ENCODE measurements around the gene KANSL1.

The KANSL1 gene

DNA sequence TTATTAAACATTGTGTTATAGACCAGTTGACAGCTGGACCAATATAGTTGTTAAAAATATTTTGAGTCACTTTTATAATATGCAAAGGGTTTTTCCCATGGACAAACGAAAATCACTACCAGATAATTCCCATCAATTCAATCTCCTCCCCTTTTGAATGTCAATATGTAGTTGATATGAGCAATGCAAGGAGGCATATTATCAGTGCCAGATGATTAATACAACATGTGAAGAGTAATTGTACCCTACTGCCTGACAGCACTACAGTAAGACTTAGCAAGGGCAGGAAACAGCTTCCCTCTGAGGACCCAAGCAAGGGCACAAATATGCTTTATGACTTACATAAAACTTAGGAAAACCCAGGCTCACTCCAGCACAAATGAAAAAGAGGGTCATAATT, 17.3 kb downstream of the KANSL1 start:
- TF ChIP-seq, protein P1, sequence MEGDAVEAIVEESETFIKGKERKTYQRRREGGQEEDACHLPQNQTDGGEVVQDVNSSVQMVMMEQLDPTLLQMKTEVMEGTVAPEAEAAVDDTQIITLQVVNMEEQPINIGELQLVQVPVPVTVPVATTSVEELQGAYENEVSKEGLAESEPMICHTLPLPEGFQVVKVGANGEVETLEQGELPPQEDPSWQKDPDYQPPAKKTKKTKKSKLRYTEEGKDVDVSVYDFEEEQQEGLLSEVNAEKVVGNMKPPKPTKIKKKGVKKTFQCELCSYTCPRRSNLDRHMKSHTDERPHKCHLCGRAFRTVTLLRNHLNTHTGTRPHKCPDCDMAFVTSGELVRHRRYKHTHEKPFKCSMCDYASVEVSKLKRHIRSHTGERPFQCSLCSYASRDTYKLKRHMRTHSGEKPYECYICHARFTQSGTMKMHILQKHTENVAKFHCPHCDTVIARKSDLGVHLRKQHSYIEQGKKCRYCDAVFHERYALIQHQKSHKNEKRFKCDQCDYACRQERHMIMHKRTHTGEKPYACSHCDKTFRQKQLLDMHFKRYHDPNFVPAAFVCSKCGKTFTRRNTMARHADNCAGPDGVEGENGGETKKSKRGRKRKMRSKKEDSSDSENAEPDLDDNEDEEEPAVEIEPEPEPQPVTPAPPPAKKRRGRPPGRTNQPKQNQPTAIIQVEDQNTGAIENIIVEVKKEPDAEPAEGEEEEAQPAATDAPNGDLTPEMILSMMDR (IDR thresholded peaks at IDR 0.05): no peak

DNA sequence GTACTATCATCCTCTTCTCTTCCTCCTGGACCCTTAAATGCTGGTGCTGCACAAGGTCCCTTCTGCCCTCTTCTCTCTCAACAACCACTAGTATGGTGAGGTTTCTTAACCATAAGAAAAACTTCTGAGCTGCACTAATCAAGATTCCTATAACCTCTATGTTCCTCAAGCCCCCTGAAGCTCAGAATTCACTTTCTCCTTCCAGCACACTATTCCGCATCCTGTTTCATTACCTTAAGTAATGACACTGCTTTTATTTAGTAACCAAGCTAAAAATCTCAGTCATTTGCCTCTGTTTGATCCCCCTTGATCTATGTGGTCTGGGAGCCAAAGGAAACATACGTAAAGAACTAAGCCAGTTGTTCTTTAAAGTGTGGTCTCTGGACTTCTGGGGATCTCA, 20.1 kb downstream of the KANSL1 start:
- TF ChIP-seq, protein P1 (IDR thresholded peaks at IDR 0.05): no peak

DNA sequence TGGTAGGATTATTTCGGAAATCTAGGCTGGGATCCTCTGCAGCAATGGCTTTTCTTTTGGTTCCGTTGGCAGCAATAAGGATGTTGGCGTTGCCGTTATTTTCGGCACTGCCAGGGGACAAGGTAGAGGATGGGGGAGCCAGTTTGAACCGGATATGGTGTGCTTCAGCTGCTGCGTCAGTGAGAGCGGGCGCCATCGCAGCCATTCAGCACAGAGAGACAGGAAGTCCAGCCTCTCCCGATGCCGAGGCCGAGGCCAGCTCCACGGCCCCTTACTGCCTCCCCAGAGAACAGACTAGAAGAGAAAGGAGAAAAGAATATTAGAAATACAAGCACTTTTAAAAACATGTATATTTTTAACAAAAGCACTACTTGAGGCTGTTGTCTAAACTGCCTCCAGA, 21.3 kb downstream of the KANSL1 start:
- TF ChIP-seq, protein P1 (IDR thresholded peaks at IDR 0.05): no peak

DNA sequence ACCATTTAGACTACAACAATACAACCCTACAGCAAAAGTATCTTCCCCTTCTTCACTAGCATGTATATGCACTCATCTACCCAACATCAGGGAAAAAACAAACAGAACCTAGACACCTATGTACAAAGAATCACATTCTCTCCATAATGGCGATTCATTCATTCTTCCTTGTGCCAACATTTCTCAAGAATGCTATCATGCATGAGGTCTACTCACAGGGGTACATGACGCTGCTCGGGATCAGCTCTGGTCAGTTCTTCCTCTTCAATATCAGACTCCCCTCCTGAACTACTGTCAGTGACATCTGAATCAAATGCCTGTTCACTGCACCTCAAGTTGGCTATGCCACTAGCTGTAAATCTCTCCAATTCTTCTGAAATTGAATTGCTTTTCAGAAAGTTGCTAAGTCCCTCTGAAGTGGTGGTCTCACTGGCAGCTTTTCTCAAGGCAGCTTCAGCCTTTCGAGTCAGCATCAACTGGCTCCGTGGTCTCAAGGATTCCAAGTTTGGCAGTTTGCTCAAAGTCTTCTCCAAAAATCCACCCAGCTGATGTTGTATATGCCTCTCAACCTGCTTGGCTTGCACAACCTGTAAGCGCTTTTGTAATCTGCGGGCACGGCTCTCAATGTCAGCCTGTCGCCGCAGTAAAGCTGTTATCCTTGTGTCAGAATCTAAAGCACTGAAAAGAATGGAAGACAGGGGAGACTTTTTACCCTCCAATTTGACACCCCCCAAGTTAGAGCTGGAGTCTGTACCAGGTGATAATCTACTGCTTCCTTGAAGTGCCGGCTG, 22.4 kb downstream of the KANSL1 start:
- TF ChIP-seq, protein P1 (IDR thresholded peaks at IDR 0.05): no peak

DNA sequence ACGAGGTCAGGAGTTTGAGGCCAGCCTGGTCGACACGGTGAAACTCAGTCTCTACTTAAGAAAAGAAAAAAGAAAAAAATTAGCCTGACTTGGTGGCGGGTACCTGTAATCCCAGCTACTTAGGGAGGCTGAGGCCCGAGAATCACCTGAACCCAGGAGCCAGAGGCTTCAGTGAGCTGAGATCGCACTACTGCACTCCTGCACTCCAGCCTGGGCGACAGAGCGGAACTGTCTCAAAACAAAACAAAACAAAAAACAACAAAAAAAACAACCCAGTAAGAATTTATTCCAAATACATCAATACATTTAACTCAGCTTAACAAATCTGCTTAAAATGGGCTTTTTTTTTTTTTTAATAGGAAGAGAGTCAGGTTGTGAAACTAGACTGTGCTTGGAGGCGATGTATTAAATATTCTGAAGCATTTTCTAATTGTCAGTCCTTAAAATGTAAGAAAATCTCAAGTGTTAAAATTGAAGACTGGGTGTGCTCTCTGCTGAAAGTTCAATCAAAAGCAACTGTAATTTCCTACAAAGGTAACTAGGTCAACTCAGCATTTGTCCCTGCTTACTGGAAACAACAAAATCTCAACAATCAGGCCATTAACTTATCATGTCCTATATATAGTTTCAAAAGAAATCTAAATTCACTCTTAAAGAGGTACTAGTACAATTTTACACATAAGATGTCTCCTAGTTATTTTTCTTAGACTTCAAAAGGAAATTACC, 23.2 kb downstream of the KANSL1 start:
- TF ChIP-seq, protein P1 (IDR thresholded peaks at IDR 0.05): no peak

DNA sequence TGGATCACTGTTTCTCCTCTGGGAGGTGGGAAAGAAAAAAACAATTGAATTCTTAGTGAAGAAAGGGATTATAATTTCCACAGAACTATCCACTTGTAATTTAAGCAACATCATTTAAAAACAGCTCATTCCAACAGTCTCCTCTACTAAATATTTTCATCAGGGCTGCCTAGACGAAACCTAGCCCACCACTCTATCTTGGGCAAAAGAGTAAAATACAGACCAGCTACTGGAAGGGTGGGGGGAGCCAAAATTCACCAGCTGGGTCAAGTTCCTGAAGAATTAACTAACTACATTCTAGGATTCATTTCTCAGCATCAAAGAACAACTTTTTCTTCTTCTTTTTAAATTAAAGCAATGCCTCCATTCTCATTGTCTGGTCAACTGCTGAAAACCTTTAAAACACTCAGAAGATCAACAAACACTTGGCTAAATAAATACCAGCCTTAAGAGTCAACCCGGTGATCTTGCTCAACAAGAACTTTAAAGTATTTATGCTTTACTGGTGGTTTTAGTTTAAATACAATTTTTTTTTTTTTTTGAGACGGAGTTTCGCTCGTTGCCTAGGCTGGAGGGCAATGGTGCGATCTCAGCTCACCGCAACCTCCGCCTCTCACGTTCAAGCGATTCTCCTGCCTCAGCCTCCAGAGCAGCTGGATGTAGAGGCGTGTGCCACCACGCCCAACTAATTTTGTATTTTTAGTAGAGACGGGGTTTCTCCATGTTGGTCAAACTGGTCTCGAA, 25.2 kb downstream of the KANSL1 start:
- TF ChIP-seq, protein P1 (IDR thresholded peaks at IDR 0.05): no peak

DNA sequence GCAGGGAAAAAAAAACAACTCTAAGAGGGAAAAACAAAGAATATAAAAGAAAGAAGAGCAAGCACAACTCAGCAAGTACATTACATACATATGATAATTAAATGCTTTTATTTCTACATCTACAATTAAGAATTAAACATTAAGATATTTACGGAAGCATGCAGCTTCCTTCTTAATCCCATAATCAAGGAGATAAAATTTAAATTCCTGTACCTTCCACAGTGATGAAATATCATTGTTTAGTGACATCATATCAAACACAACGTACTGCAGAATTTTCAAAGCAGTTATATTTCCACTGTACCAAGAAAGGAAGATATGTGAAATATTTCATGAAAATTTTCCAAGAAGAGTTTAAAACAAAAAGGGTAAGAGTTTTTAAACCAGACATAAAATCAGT, 26.0 kb downstream of the KANSL1 start:
- TF ChIP-seq, protein P1 (IDR thresholded peaks at IDR 0.05): no peak
